T1000 (cell line): ENCODE results near the gene WDR27.
"Not testable (repeated sequence)": the region's sequence is repeated elsewhere in the genome, so short reads cannot be mapped to it uniquely, and the experiment has no call there.

ENCODE experiments used
- DNase-seq: peaks from one replicate; lab custom pipeline; 2025; ENCODE audit warnings: mixed read lengths; lab: John Stamatoyannopoulos, UW

Gene WDR27

DNA sequence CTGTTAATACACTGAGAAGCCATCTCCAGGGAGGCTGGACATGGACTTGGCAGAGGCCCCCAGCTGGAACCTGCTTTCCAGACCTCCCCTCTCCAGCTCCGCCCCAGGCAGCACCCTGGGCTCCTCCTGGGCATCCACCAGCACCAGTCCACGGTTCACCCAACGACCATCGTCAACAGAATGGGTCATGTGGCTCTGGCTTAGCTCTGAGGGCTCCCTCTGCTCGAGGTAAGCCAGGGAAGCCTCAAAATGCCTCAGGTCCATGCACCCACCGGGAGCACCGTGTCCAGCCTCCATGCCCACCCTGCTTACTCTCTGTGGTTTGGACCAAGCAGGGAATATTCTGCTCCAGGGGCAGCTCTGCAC is 40.5 kb downstream of the WDR27 start:
- no peak for DNase-seq

DNA sequence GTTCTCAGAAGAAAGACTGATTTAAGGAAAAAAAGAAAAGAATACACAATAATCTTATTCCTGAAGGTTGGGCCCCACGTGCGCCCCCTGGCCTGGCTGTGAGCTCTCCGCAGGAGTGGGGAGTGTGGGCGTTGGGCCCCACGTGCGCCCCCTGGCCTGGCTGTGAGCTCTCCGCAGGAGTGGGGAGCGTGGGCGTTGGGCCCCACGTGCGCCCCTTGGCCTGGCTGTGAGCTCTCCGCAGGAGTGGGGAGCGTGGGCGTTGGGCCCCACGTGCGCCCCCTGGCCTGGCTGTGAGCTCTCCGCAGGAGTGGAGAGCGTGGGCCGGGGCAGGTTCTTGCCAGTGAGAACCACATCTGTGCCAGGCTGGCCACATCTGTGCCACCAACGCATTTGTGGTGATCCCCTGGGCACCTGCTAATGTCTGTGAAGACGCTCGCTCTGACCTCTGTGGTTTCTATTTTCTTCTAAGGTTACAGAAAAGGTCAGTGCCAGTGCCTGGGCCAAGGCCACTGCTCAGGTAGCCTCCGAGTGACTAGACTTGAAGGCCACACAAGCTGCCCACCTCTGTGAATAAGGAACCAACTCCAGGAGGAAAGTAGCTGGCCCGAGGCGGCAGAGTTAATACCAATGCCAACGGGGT is 41.0 kb downstream of the WDR27 start:
- no peak for DNase-seq

DNA sequence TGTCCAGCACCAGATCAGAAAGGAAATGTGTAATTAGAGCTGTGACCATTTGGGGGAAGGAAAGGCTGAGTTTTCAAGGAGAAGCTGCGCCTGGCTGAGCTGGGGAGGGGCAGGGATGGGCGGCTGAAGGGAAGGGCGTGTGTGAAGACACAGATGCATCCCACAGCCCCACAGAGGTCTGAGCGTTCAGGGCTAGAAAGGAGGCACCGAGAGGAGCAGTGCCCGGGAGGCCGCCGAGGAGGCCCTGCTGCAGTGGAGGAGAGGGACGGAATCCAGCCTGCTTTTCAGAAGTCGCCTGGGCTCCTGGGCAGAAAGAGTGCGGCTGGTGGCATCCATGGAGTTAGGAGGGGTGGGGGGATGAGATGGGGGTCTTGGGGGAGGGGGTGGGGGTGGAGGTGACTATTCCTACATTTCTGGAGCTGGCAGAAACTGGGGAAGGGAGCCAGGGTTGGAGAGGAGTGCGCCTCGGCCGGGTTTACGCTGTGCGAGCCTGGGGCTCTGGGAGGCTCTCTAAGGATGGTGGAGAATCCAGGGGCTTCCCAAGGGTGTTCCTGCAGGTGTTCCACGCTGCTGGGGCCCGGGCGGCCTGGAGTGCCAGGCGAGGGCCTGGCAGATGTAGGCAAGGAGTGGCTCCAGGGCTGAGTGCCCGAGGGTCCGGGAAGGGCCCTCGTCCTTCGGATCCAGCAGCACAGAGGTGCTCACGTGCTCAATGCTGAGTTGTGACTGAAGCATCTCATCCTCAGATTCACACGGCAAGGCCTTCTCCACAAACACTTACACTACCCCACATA is 41.8 kb downstream of the WDR27 start:
- DNase-seq = no peak

DNA sequence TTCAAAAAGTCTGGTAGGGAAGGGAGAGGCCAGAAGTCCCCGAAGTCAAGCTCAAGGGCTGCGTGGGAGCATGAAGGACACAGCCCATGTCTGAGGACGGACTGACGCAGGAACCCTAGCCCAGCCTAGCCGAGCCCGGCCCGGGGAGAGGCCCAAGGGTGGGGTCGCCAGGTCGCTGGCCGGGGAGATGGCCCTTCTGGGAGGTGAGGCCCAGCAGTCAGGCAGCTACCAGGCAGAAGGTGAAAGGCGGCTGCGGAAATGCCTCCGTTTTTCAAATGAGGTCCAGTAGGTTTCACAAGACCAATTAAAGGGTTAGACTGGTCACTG is 44.6 kb downstream of the WDR27 start:
- no peak for DNase-seq

DNA sequence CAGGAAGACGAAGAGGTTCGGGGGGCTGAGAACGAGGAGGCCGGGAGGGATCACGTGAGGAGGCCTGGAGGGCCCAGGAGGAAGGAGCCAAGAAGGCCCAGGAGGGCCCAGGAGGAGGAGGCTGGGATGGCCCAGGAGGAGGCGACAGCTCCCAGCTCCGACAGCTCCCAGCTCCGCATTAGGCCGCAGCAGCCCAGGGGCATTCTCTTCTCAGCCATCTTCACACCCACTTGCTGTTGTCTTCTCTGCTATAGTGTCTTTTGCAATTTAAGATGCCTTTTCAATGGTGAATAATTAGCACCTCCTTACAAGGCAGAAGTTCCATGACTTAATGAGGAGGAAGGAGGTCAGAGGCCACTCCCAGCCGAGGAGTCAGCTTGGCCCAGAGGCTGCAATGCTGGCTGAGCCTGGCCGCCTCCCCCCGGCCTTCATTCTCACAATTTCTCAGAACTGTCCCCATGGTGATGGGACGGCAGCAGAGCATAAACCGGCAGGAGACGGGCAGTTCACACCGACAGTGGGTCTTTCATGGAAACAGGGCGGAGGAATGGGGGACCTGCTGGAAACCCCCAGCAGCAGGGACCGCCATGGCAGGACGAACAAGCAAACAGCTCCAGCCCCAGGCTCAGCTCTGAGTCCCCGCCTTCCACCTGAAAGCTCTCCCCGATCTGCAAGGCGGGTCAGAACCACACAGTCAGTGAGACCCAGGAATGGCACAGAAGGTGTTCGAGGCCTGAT is 45.1 kb downstream of the WDR27 start:
- DNase-seq = no peak

DNA sequence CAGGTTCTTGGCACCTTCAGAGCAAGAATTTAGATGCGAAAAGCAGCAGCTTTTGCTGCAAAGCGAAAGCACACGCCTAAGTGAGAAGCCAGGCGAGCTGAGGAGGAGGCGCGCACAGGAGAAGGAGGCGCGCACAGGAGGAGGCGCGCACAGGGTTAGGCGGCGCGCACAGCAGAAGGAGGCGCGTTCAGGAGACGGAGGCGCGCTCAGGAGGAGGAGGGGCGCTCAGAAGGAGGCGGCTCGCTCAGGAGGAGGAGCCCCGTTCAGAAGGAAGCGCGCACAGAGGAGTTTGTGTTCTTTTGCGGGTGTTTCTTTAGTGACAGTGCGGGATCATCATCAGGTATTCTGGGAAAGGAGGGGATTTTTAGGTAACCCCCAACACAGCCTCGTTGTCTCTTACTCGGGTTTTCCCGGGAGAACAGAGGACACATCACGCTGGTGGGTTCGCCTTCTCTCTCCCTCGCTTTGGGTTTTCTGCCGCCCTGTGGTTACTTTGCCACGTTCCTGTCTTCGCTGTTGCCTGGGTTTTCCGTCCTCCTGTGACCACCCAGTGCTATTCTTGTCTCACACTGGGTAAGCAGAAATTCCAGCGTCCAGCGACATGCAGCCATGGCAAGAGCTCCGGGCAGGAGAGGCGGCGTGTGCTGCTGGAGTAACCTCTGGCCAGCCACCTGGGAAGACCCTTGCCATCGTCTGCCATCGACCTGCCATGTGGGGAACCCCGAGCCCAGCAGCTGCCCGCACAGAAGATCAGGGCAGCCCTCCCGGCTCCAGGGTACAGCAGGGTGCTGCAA is 47.0 kb downstream of the WDR27 start:
- DNase-seq = no peak

DNA sequence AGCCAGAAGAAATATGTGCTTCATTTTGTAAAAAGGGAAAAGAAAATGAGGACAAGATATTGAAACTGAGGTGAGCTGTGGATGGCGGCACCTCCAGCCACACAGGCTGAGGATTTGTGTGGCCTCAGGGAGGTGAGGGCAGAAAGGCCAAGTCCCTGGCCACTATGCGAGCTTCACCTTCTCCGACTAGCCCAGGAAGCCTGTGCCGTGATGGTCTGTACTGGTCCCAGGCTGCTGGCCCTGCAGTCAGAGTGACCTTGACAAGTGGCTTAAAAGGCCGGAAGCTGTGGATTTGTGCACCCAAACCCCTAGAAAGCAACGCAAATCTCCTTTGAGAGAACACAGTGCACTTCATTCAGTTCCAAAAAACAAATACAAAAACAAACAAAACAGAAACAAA is 48.1 kb downstream of the WDR27 start:
- DNase-seq = no peak

DNA sequence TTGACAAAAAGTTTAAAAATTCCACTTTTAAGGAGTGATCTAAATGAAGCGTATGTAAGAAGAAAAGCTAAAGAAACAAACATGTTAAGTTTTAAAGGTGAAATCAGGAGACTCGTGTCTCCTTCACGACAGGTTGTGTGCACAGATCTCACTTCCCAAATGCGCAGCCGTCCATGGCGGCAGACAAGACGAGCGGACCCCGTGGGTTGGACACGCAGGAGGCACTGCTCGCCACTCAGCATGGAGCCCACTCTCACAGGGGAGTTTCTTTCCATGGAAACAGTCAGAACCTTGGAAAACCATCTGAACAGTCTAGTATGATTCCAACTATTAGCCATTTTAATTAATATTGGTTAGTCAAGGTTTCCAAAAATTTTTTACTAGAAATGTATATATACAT is 48.9 kb downstream of the WDR27 start:
- DNase-seq = no peak

DNA sequence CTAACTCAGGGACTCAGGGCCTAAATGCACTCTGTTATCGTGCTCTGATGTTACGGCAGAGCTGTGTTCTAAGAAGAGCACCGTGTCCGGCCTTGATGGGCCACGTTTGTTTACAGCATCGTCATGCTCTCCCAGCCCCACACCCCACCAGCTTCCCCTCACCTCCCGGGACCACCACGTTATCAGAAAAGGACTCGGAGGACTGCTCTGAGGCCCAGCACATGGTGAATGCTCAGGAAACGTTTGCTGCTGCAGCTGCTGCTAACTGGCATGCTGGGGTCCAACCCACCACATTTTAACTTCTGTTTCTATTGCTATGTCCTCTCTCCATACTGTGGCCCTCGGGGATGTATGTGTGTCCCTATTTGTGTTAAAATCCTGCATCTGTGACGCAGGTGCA is 50.3 kb downstream of the WDR27 start:
- no peak for DNase-seq

DNA sequence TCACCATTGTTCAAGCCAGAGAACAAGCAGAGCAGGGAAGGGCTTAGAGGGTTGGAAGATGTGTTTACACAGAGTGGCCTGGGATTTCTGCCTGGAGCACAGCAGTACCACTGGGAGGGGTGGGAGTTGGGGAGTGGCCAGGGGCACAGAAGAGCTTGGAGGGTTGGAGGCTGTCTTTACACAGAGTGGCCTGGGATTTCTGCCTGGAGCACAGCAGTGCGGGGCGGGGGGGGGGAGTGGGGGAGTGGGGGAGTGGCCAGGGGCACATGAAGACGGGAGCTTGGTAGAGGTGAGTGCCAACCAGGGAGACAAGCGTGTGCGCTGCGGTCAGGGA is 50.9 kb downstream of the WDR27 start:
- DNase-seq = no peak

DNA sequence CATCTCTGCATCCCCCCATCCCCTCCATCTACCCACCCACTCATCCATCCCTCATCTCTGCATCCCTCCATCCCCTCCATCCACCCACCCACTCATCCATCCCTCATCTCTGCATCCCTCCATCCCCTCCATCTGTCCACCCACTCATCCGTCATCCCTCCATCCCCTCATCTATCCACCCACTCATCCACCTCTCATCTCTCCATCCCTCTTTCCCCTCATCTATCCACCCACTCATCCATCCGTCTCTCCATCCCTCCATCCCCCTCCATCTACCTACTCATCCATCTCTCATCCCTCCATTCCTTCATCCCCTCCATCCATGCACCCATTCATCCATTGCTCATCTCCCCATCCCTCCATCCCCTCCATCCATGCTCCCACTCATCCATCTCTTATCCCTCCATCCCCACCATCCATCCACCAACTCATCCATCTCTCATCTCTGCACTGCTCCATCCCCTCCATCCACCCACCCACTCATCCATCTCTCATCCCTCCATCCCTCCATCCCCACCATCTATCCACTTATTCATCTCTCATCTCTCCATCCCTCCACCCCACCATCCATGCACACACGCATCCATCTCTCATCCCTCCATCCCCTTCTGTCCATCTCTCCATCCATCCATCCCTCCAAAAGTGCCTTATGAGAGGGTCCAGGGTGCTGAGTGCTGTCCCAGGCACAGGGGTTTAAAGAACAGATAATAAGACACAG is 51.4 kb downstream of the WDR27 start:
- DNase-seq = no peak

DNA sequence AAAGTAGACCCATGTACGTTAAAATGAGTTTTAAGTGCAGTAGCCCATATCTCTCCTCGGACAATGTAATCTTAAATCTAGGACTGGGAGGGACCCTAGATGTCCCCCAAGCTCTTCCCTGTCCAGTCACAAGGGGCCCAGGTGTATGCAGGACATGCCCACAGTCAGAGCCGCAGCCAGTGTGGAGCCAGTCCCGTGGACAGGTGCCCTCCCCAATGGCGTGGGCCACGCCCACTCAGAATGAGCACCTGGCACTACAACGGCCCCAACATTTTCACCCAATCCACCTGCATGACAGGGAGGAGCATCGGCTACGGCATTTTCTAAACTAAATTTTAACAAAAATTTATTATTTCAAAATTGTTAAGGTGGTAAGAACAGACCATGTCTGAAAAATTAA is 53.2 kb downstream of the WDR27 start:
- no peak for DNase-seq

DNA sequence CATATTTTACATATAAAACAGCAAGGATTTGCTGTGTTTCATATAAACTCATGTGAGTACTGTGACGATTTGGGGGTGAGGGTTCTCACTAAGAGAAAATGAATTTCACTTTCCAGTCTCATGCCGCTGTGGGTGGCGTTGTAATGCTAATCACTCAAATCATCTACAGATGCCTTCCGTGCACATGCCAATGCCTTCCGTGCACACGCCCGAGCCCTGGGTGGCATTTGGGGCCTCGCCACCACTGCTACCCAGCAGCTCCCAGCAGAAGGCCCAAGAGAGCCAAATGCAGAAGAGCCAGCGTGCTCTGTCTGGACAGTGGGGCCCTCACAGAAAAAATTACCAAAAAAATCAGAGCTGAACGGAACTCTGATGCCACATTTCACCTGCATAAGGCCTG is 53.7 kb downstream of the WDR27 start:
- no peak for DNase-seq

DNA sequence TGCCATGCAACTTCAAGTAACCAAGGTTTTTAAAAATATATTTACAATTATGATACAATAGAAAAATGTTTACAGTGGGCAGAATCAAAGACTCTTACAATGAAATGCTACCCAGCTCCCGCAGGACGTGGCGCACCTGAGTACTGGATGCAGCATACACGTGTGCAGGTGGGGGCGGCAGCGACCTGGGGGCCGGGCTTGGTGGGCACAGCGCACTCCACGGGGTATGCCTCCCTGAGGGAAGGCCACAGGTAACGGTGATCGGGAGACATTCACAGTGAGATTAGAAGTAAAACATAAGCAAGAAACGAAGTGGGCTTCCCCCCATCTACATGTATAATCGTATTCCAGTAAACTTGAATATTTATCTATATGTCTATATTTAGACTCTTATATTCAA is 54.2 kb downstream of the WDR27 start:
- DNase-seq = no peak

DNA sequence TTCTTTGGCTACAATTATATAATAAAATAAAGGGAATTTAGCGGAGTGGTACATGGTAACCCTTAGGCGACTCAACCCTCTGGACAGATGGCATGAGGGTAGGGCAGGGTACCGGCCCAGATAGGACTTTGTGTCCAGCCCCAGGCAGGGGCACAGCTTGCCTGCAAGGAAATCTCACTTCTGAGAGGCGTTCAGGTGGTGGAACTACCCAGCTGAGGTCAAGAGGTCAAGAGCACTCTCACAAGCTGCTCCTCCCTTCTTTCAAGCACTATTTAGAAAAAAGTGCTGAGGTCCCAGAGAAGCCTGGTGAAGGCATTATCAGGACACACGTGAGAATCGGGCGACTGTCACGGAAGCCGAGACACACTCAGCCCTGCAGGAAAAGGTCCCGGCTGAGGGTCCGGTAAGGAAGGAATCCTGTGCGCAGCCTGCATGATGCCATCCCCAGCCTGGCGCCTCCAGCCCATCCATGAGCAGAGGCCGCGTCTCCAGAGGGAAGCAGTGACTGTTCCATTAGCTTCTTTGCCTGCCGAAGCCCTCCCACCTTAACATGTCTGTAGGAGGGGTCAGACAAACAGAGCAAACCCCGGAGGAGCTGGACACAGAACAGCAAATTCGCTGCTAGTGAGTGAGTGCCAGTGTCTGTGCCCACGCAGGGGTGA is 54.8 kb downstream of the WDR27 start:
- DNase-seq = no peak

DNA sequence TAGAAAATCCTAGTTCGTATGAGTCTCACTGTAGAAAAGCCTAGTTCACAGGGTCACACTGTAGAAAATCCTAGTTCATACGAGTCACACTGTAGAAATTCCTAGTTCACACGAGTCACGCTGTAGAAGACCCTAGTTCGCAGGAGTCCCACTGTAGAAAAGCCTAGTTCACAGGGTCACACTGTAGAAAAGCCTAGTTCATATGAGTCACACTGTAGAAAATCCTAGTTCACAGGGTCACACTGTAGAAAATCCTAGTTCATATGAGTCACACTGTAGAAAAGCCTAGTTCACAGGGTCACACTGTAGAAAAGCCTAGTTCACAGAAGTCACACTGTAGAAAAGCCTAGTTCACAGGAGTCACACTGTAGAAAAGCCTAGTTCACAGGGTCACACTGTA is 56.4 kb downstream of the WDR27 start:
- DNase-seq = not testable (repeated sequence)

DNA sequence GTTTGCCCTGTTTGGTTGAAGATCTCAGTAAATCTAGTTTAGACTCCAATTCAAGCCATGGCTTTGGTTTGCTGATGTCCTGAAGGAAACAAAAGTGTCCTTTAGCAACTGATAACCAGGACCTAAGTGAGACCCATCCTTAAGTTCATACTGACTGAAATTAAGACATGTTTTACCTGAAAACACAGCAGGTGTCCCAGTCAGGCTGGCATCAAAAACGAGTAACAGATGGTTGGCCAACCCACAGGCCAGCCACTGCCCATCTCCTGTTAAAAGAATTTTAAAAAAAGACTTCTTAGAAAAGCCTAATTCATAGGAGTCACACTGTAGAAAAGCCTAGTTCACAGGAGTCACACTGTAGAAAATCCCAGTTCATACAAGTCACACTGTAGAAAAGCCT is 58.3 kb downstream of the WDR27 start:
- no peak for DNase-seq

DNA sequence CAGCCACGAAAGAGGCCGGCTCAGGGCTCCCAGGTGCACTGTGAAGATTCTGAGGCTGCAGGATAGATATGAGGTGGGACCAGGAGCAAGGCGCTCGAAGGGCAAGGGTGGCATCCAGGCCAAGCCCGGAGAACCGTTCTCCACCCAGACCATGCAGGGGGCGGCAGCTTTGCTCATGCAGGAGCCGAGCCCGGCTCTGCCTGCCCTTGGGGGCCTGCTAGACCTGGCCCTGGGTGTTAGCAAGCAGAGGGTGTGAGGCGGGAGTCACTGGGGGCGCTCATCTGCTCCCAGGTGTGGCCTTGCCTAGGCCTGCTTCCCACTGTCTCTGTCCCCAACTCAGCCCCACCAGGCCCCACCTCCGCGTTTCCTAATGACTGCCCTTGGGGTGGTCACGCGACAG is 59.4 kb downstream of the WDR27 start:
- no peak for DNase-seq

DNA sequence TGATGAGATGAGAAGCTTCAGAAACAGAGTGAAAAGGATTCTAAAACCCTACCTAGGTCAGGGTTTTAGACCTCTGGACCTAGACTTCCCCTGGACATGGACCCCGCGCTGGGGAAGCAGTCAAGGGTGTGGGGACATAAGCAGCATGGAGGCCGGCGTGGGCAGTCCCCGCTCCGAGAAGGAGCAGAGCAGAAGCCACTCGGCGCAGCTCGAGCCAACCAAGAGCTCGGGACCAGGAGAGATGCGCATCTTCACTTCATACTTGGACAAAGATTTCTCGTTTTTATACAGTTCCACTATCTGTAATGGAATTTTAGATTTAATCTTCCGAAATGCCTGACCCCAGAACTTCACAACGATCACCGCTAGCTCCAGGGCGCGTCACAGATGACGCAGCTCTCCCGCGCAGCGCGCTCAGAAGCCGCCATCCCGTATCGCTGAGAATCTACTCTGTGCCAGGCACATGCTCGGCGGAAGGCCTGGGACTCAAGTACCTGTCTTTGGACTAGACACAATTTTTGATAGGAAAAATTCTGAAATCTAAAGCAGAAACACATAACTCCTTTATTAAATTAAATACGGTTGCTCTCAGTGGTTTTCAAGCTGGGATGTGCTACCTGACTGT is 60.3 kb downstream of the WDR27 start:
- no peak for DNase-seq

DNA sequence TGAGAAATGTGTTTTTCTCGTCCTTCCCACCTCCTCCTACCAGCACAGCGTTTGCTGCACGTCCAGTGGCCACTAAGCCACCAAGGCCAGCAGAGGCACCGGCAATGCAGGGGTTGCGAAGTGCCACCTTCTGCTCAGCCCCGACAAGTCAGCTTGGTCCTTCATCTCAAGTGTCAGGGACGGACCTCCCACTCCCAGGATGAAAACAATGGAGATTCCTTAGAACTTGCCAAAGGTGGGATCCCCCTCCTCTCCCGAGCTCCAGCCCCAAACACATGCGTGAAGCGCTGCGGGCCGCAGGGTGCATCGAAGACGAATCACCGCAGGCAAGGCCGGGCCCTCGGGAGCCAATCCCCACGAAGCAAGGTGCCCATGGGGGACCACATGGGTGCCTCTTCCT is 60.8 kb downstream of the WDR27 start:
- DNase-seq = no peak

DNA sequence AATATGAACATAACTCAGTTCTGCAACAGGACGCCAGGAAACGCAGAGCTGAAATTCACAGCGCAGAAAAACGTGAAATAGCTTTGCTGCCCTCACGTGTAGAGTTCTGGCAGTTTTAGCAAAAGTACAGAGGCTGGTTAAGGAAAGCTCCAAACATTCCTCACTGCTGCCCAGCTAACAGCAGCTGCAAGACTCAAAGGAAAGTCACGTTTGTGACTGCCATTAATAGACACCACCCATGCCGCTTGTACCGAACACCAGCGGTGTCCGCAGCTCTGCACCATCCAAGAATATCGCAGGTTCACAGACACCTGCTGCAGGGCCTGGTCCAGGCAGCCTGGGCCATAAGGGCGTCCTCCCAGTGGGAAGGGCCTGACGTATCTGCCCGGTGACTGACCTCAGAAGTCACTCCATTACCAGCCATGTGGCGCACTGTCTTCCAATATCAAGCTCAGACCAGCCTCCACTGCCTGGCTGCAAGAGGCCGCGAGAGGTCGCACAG is 61.4 kb downstream of the WDR27 start:
- no peak for DNase-seq
